ENCODE data around the gene RAB20. TPM values are rescaled to one million over a fixed set of nuclear protein-coding genes. Genes with fewer than 3 reads are reported as not detected.

RAB20 gene, protein sequence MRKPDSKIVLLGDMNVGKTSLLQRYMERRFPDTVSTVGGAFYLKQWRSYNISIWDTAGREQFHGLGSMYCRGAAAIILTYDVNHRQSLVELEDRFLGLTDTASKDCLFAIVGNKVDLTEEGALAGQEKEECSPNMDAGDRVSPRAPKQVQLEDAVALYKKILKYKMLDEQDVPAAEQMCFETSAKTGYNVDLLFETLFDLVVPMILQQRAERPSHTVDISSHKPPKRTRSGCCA
- total RNA-seq (2021; fragmentation: NEBNext Ultra II Directional; extraction: Animal tissue kit (Norgen Biotek cat#: 25700)) = 24.7 and 27.9 TPM in 2 replicates
- 14.8 and 21.5 TPM in 2 replicates for polyA plus RNA-seq (2011; rRNA removed)
- polyA plus RNA-seq (2011; cell fraction: cytosol; rRNA removed) = 23.6 TPM
- polyA plus RNA-seq (2011; cell fraction: nucleus; rRNA removed) = 14.3 TPM
- 17.1 to 20.8 TPM (median 17.7 TPM) in 4 replicates for polyA plus RNA-seq (2012, experiment 1 of 2)
- polyA plus RNA-seq (2012, experiment 2 of 2) = 24.0 TPM
- 16.4 TPM for polyA plus RNA-seq (2013, experiment 1 of 2)
- 16.1 TPM for polyA plus RNA-seq (2013, experiment 2 of 2)
- 8.5 and 11.9 TPM in 2 replicates for polyA minus RNA-seq (2011; rRNA and poly(A)+ RNA removed)
- polyA minus RNA-seq (2011; cell fraction: cytosol; rRNA and poly(A)+ RNA removed) = 11.2 TPM
- 4.9 TPM for polyA minus RNA-seq (2011; cell fraction: nucleus; rRNA and poly(A)+ RNA removed)
- long read RNA-seq, experiment 1, transcript RAB20-201 (2 exons, 1,518 nt) = major isoform, 7 of 16 reads
- long read RNA-seq, experiment 1, partial matches to known transcripts = 9 of 16 reads
- long read RNA-seq, experiment 1, other reads (novel, unspliced or antisense) = 0 of 16 reads
- long read RNA-seq, experiment 2, partial matches to known transcripts = 2 of 2 reads
- long read RNA-seq, experiment 2, other reads (novel, unspliced or antisense) = 0 of 2 reads

GRCh38 chr13:110561344-110562035 is at the start of gene RAB20:
Gene RAB20, minus strand, starts transcription at chr13:110561722. Its CDS starts 203 bp downstream, at chr13:110561519.
- H3K4me1 ChIP-seq (replicated peaks in 1 of 4; ENCODE audit: control insufficient read depth in 3 of 4, insufficient read depth in 4 of 4, low read length in 3 of 4) = peaks cover 3 to 11% (median 6%) of the 10 kb centered on the region in 4 experiments; a peak in 6 of 7 replicates
- H3K9ac ChIP-seq (replicated peaks in 1 of 4; ENCODE audit: extremely low read depth in 1 of 4, low read depth in 3 of 4, low read length in 3 of 4) = peak within 1 kb of the TSS in 3 of 4 experiments; percentile 62 to 72 (median 69); a peak in 6 of 7 replicates
- H3K36me3 ChIP-seq (ENCODE audit: control insufficient read depth in 2 of 4, insufficient read depth in 4 of 4, low read length in 3 of 4) = no peaks in the 10 kb centered on the region; a peak in 3 of 8 replicates
- peak within 1 kb of the TSS; percentile 85 to 87 for H3K4me2 ChIP-seq (ENCODE audit: insufficient read depth in 1 of 2, low read depth in 2 of 2, low read length in 2 of 2)
- peaks cover 14% of the 10 kb centered on the region for H3K79me1 ChIP-seq (ENCODE audit: low read depth, low read length)
- no peak within 1 kb of the TSS for H3K14ac ChIP-seq (ENCODE audit: insufficient read length)
- H2BK12ac ChIP-seq (ENCODE audit: low read depth, low read length) = no peak within 1 kb of the TSS
- no peak within 1 kb of the TSS for H3K23ac ChIP-seq (ENCODE audit: insufficient read length)
- H3K56ac ChIP-seq (replicated peaks; ENCODE audit: insufficient read length, low read depth, low read length) = peak within 1 kb of the TSS; percentile 6
- peak within 1 kb of the TSS; percentile 83 for H3K18ac ChIP-seq (ENCODE audit: extremely low read depth, low read length)
- peak within 1 kb of the TSS; percentile 61 for H4K5ac ChIP-seq (ENCODE audit: insufficient read length, low read depth, low read length)
- no peak within 1 kb of the TSS for H2BK120ac ChIP-seq (replicated peaks; ENCODE audit: low read depth, low read length)
- DNase-seq (ENCODE audit: low read depth in 1 of 2, low spot score in 2 of 2) (peak in 1 of 2 experiments; percentile 83), FAIRE-seq (no peak)
- H3K9me3 ChIP-seq (ENCODE audit: insufficient read depth in 2 of 2, low read depth in 1 of 2, low read length in 1 of 2) = no peaks in the 10 kb centered on the region
- peak within 1 kb of the TSS; percentile 82 for H4K8ac ChIP-seq (ENCODE audit: extremely low read depth, insufficient read depth, low read length)
- H3K27ac ChIP-seq (ENCODE audit: low read depth, low read length) = no peak within 1 kb of the TSS
- H2BK15ac ChIP-seq (ENCODE audit: low read length) = no peak within 1 kb of the TSS; the same call in 1 of the 2 replicates
- H2BK5ac ChIP-seq (ENCODE audit: low read depth, low read length) = peak within 1 kb of the TSS; percentile 68; the same call in 1 of the 2 replicates
- 0 out of 2 replicates have a peak within 1 kb of the TSS, but pooled peaks have one; percentile 90 for H2AK5ac ChIP-seq (ENCODE audit: low read depth, low read length)
- H3K27me3 ChIP-seq (replicated peaks in 1 of 4; ENCODE audit: control insufficient read depth in 3 of 4, extremely low read depth in 1 of 4, insufficient read depth in 3 of 4, low read length in 3 of 4) = peaks cover 0 to 7% (median 2%) of the 10 kb centered on the region in 4 experiments; a peak in 3 of 7 replicates
- ChIA-PET POLR2A (ENCODE audit: partially characterized antibody) (interaction anchor here (0.6 to 1.9 kb wide), 12 partner anchors 21 to 253 kb away, joined by 3 to 8 read pairs (median 3); no protein-coding TSS in a partner anchor), CTCF (ENCODE audit: partially characterized antibody) (interaction anchor here (1.0 to 1.8 kb wide), 2 partner anchors 8 to 12 kb away, joined by 4 to 6 read pairs; no protein-coding TSS in a partner anchor)
- WGBS, 2 experiments (ENCODE audit: extremely low coverage in 1 of 2, insufficient coverage in 1 of 2, insufficient read length in 1 of 2, insufficient replicate concordance in 2 of 2, low coverage in 1 of 2, low lambda C conversion rate in 2 of 2, missing lambda C conversion rate in 1 of 2) = 4% methylated on average over 25 of the region's 79 CpGs; no CpG with 5 or more reads in 1 of the 2 experiments
- peaks cover 4 to 30% of the 10 kb centered on the region in 2 experiments; a peak in 2 of 4 replicates for H3K79me2 ChIP-seq (ENCODE audit: control insufficient read depth in 1 of 2, insufficient read depth in 2 of 2, low read length in 2 of 2)
- peak within 1 kb of the TSS; percentile 8; the same call in 1 of the 2 replicates for H2BK20ac ChIP-seq (ENCODE audit: low read length)
- peak within 1 kb of the TSS; percentile 69 to 97 (median 84) for H3K4me3 ChIP-seq (ENCODE audit: extremely low read depth in 1 of 4, insufficient read depth in 2 of 4, low read depth in 3 of 4, low read length in 4 of 4)
- H2AFZ ChIP-seq (ENCODE audit: low read length) = peak within 1 kb of the TSS; percentile 80
- H3K23me2 ChIP-seq (ENCODE audit: low read depth, low read length) = peaks cover 17% of the 10 kb centered on the region
- no peak within 1 kb of the TSS for H3K4ac ChIP-seq (replicated peaks; ENCODE audit: insufficient read length, low read depth, low read length)
- H4K91ac ChIP-seq (replicated peaks; ENCODE audit: insufficient read length, low read length) = no peak within 1 kb of the TSS
- H4K20me1 ChIP-seq (replicated peaks in 1 of 2; ENCODE audit: control insufficient read depth in 1 of 2, insufficient read depth in 2 of 2, low read length in 2 of 2) = peaks cover 0 to 1% of the 10 kb centered on the region in 2 experiments
- TF ChIP-seq BCL11A (IDR thresholded peaks at IDR 0.05; ENCODE audit: low read depth in 2 of 2, low read length in 2 of 2) (no peak), TEAD4 (IDR thresholded peaks at IDR 0.05; ENCODE audit: low read depth, low read length) (no peak), SIRT6 (IDR thresholded peaks at IDR 0.05; ENCODE audit: low read length) (no peak), SP4 (IDR thresholded peaks at IDR 0.05; ENCODE audit: low read length) (no peak), FOSL1 (IDR thresholded peaks at IDR 0.05; ENCODE audit: insufficient read depth, low read depth, low read length) (no peak), NRF1 (IDR thresholded peaks at IDR 0.05; ENCODE audit: low read depth, low read length) (no peak), RXRA (IDR thresholded peaks at IDR 0.05; ENCODE audit: insufficient read depth, low read depth, low read length) (no peak), POLR2A (IDR thresholded peaks at IDR 0.05; ENCODE audit: control extremely low read depth in 1 of 2, low read depth in 2 of 2, low read length in 2 of 2) (no peak)
